AG10803 (cell line): ENCODE results near the gene SKA2.

Source experiments
- DNase-seq: peaks from one replicate; pipeline ENCODE4 v3.0.0; 2010; ENCODE audit warnings: low read depth
- H3K4me3 ChIP-seq: 2 replicates; pipeline ENCODE4 v1.5.1; 2011; ENCODE audit warnings: mild to moderate bottlenecking, low read length, control low read depth
- CTCF ChIP-seq: conservative IDR thresholded peaks from 2 replicates; pipeline ENCODE4 v1.5.1; 2011; ENCODE audit warnings: mild to moderate bottlenecking, low read length, control low read depth, inconsistent platforms

Gene SKA2

GRCh38 chr17:59115474-59115873 lies 39.5 kb downstream of the SKA2 start:
- no peak for DNase-seq
- TF ChIP-seq CTCF = no peak
- no peak overlapping the region for H3K4me3 ChIP-seq

DNA sequence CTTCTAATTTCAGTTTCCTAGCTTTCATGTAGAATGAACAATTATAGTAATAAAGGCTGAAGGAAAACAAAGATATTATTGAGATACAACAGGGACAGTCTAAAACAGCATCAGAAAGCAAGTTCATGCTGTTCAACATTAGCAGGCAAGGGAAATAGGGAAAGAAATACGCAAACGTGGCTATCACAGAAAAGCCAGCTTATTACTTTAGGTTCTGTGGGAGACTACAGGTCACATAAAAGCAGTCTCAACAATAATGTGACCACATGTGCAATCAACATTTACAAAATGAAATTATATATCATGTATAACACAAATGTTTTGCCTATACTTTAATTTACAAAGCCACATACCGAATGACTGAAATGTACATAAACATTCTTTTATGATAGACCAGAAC lies 43.4 kb downstream of the SKA2 start:
- no peak for TF ChIP-seq CTCF
- DNase-seq = no peak
- H3K4me3 ChIP-seq = no peak overlapping the region

GRCh38 chr17:59110973-59111372 lies 44.0 kb downstream of the SKA2 start:
- no peak for DNase-seq
- no peak overlapping the region for H3K4me3 ChIP-seq
- no peak for TF ChIP-seq CTCF

DNA sequence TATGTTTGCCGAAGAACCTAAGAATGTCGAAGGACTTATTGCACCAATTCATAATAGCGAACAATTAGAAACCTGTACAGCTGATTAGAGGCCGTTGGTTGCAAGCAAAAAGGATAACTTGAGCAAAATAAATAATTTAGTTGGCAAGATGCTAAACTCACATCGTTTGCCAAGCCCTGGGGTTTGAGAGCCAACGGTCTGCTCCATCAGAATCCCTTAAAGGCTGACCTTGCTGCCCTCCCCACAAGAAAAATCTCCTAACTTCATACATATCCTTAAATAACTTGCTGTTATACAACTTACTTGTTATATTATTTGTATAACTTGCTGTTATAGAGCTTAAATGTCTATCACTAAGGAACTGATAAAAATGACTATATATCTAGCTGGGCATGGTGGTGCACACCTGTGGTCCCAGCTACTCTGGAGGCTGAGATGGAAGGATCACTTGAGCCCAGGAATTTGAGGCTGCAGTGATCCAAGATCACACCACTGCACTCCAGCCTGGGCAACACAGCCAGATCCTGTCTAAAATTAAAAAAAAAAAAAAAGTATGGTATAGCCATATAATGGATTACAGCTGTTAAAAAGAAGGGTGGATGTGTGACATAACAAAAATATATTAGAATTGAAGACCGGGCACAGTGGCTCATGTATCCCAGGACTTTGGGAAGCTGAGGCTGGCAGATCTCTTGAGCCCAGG lies 46.4 kb downstream of the SKA2 start:
- no peak for TF ChIP-seq CTCF
- DNase-seq = no peak
- no peak overlapping the region for H3K4me3 ChIP-seq

- no peak for DNase-seq
- TF ChIP-seq CTCF = no peak
- peak overlapping the region; percentile 96 for H3K4me3 ChIP-seq
Observed at GRCh38 chr17:59107306-59107670, 47.7 kb downstream of the SKA2 start.

DNA sequence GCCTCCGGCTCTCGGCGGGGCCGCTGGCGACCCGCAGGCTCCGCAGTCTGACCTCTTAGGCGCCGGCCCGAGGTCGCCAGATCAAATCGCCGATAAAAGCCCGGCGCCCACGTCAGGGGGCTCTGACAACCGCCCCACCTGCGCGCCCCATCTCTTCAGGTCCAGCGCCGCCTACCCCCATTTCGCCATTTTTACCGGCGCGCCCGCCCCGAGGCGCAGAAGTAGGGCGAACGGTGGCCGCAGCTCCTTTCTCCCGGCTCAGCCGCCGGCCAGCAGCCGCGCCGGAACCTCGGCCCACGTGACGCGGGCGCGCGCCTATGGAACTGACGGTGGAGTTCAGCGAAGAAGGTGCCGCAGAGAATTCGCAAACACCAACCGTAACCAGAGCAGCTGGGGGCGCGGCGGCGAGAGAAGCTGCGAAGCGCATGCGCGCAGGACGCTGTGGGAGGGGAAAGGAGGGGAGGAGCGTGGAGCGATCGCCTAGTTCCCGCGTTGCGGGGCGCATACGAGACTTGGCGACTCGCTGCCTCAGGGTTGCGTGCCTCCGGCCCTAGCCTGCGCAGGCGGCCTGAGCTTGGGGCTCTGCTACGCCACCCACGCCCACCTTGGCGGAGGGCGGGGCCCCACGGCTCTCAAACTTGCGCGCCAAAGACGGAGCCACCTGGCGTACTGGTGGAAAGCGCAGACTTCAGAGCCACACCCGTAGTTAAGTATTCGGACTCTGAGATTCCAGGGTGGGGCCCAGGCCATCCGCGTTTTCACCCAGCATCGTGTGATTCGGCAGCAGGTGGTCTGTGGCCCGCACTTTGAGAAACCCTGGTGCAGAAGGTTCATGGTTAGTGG lies 48.3 kb downstream of the SKA2 start, which contains the start of gene TRIM37:
Gene TRIM37, minus strand, starts transcription at position 418 of the 843 bp plus-strand sequence. CDS start 419 bp downstream, outside the sequence.
- no peak for TF ChIP-seq CTCF
- DNase-seq = peak; percentile 98
- peak within 1 kb of the TSS; percentile 96 for H3K4me3 ChIP-seq
